Caco-2 (cell line): ENCODE results near the gene CLMN. TPM values are rescaled to one million over a fixed set of nuclear protein-coding genes. Genes with fewer than 3 reads are reported as not detected.

ENCODE experiments used
- BruUV-seq: library from RNA; stranded (reverse); fragments of 400-500 nt; replicated peaks from 2 replicates; lab custom pipeline; 2021; lab: Mats Ljungman, UMichigan
- CTCF ChIA-PET: fragments of 300-600 bp; sonication (Branson Sonifier 250); formaldehyde crosslinking; loops from one replicate; lab custom pipeline; 2022; ENCODE audit warnings: antibody characterized with exemption; lab: Charles Lee
- POLR2A ChIA-PET: fragments of 300-600 bp; sonication (Branson Sonifier 250); formaldehyde crosslinking; loops from one replicate; lab custom pipeline; 2022; ENCODE audit warnings: antibody characterized with exemption; lab: Charles Lee
- DNase-seq, 2 experiments: peaks; one replicate each; pipeline versions ENCODE4 v3.0.0 to v3.0.0-alpha.2; 2020 to 2022
- H3K27me3 ChIP-seq: replicated peaks from 2 replicates; pipeline ENCODE4 v1.6.0; 2011; ENCODE audit warnings: low read length; ENCODE audit not compliant: control insufficient read depth, insufficient read depth
- H3K36me3 ChIP-seq: 2 replicates; pipeline ENCODE4 v1.5.1; 2011; ENCODE audit warnings: low read length; ENCODE audit not compliant: control insufficient read depth, insufficient read depth
- H3K4me1 ChIP-seq: fragments of 250-450 bp; sonication (Bioruptor Pico); 2 replicates; pipeline ENCODE4 v1.5.1; 2020; ENCODE audit warnings: mild to moderate bottlenecking
- H3K4me3 ChIP-seq: 2 replicates; pipeline ENCODE4 v1.5.1; 2011; ENCODE audit warnings: low read depth, mild to moderate bottlenecking, control low read depth, low read length
- H3K9me3 ChIP-seq: fragments of 250-450 bp; sonication (Bioruptor Pico); 2 replicates; pipeline ENCODE4 v1.5.1; 2020; ENCODE audit warnings: mild to moderate bottlenecking, moderate library complexity
- H3K27ac Mint-ChIP-seq: one replicate; pipeline ENCODE4 v1.8.0; 2022; ENCODE audit warnings: mixed read lengths; ENCODE audit not compliant: unreplicated experiment
- H3K27me3 Mint-ChIP-seq: one replicate; pipeline ENCODE4 v1.8.0; 2022; ENCODE audit warnings: mixed read lengths; ENCODE audit not compliant: insufficient read depth, unreplicated experiment
- H3K36me3 Mint-ChIP-seq: one replicate; pipeline ENCODE4 v1.8.0; 2022; ENCODE audit warnings: mild to moderate bottlenecking, mixed read lengths; ENCODE audit not compliant: insufficient read depth, unreplicated experiment
- H3K4me1 Mint-ChIP-seq: one replicate; pipeline ENCODE4 v1.8.0; 2022; ENCODE audit warnings: low read depth, mixed read lengths; ENCODE audit not compliant: unreplicated experiment
- H3K4me3 Mint-ChIP-seq: one replicate; pipeline ENCODE4 v1.8.0; 2022; ENCODE audit warnings: mild to moderate bottlenecking, moderate library complexity, mixed read lengths; ENCODE audit not compliant: unreplicated experiment
- H3K9me3 Mint-ChIP-seq: one replicate; pipeline ENCODE4 v1.8.0; 2022; ENCODE audit warnings: mixed read lengths; ENCODE audit not compliant: unreplicated experiment
- CTCF ChIP-seq, 2 experiments: fragments of 200-600 bp in 1 of 2; IDR thresholded peaks; 1 replicate in 1 of 2; 2 replicates in 1 of 2; pipeline versions ENCODE4 v1.5.1 to v1.8.0; 2011 to 2022; ENCODE audit warnings: antibody characterized with exemption in 1 of 2, control low read depth in 1 of 2, inconsistent platforms in 1 of 2, low read depth in 1 of 2, low read length in 1 of 2, mild to moderate bottlenecking in 1 of 2, moderate library complexity in 1 of 2; ENCODE audit not compliant: insufficient read depth in 1 of 2, severe bottlenecking in 1 of 2, unreplicated experiment in 1 of 2
- intact Hi-C: fragments of 100-400 bp; cut with micrococcal nuclease; formaldehyde crosslinking; loops from one replicate; pipeline ENCODE4 v1.10.0; 2022; ENCODE audit not compliant: unreplicated experiment
- total RNA-seq: library from RNA; stranded (reverse); gene quantifications from 2 replicates; pipeline ENCODE4 v1.2.3, GENCODE V29; 2022

The CLMN gene
- total RNA-seq, 1 experiment from 2014 or later = 6.7 TPM

DNA sequence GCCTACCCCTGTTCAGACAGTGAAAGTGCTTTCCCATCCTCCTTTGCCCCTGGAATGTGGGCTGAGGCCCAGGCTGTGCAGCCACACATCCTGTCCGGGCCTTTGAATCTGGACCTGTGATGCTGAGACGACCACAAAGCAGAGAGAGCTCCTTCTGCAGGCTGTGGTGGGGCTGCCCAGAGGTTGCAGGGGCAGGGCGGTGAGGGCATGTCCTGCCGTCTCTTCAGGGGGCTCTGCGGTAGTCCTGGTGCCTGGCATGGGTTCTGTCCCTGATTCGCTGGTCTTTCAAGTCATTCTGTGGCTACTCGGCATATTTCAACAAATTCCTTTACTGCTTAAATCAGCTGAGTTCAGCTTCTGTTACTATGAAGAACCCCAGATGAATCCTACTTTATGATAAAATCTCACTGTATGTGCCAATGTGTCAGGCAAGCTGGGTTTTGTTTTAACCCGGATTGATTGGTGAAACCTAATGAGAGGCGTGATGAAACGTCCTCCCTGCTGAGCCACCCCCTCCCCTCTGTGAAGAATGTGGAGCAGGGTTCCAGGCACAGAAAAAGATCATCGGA lies 99.0 kb downstream of the CLMN start:
- Histone ChIP-seq H3K27me3 (no peaks in the 10 kb centered on the region), H3K4me1 (peaks cover 8% of the 10 kb centered on the region), H3K4me3 (no peak overlapping the region), H3K36me3 (no peaks in the 10 kb centered on the region), H3K9me3 (no peaks in the 10 kb centered on the region)
- Mint-ChIP-seq H3K27me3 (no peaks in the 10 kb centered on the region), H3K27ac (no peak overlapping the region), H3K4me1 (peaks cover 18% of the 10 kb centered on the region), H3K36me3 (no peaks in the 10 kb centered on the region), H3K9me3 (no peaks in the 10 kb centered on the region), H3K4me3 (no peak overlapping the region)
- TF ChIP-seq CTCF (IDR thresholded peaks at IDR 0.05; ENCODE audit: insufficient read depth in 1 of 2, low read depth in 1 of 2, low read length in 1 of 2, severe bottlenecking in 1 of 2, unreplicated experiment in 1 of 2) = no peak
- intact Hi-C loops = no loop called here
- BruUV-seq = no TSS peak
- ChIA-PET CTCF (no interaction called here), POLR2A (interaction anchor here (0.6 kb wide), 1 partner anchor 118 kb away, joined by 4 read pairs; no protein-coding TSS in a partner anchor)
- no peak for DNase-seq

DNA sequence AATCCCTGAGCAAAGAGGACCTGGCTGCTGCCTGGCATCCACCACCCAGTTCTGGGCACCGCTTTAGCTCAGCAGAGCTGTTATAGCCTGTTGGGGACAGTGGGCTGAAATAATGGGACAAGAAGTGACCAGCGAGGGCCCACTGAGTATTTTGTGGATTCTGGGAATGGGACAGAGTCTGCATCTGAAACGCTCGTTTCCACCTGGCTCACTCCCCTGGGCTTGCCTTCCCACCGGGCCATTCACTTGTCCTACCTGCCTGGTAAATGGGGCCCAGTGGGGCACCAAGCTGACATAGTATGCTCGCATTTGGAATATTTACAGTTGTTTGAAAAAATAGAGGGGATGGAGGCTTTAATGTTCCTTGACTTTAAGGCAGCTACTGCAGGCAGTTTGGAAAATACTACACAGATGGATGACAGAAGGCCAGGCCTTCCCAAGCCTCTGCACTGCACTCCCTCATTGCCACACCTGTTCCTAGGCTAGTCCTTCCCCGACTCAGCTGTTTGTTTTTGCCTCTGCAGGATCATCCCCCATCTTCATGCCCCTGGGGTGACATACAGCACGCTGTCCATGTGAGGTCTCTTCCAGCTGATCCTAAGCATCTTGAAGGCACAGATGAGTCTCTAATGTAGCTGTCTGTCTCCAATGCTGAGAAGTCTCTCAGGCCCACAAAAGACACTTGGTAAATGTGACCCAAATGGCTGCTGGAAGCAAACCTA lies 101.1 kb downstream of the CLMN start:
- no peak overlapping the region for H3K27ac Mint-ChIP-seq
- Histone ChIP-seq H3K4me1 (peaks cover 8% of the 10 kb centered on the region), H3K9me3 (no peaks in the 10 kb centered on the region), H3K36me3 (no peaks in the 10 kb centered on the region), H3K27me3 (no peaks in the 10 kb centered on the region), H3K4me3 (no peak overlapping the region)
- peaks cover 18% of the 10 kb centered on the region for H3K4me1 Mint-ChIP-seq
- ChIA-PET POLR2A (no interaction called here), CTCF (no interaction called here)
- no peaks in the 10 kb centered on the region for H3K27me3 Mint-ChIP-seq
- H3K9me3 Mint-ChIP-seq = no peaks in the 10 kb centered on the region
- H3K36me3 Mint-ChIP-seq = no peaks in the 10 kb centered on the region
- DNase-seq = no peak
- BruUV-seq = no TSS peak
- intact Hi-C loops = no loop called here
- H3K4me3 Mint-ChIP-seq = no peak overlapping the region
- TF ChIP-seq CTCF (IDR thresholded peaks at IDR 0.05; ENCODE audit: insufficient read depth in 1 of 2, low read depth in 1 of 2, low read length in 1 of 2, severe bottlenecking in 1 of 2, unreplicated experiment in 1 of 2) = no peak

DNA sequence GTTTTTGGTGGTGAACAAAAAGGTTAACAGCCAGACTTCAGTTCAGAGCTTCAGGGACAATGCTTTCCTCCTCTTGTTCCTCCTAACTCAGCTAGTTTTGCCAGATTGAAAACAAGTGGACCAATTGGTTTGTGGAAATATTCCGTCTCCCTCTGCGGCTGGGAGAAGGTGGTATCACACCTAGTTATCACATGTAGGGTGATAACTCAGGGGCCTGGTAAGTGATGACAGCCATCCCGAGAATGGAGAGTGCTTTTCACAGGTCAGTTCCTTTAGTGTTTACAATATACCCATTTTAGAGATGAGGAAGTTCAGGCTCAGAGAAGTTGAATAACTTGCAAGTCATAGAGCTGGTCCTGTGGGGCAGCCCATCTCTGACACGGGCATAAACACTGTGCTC lies 101.7 kb downstream of the CLMN start:
- H3K27me3 Mint-ChIP-seq = no peaks in the 10 kb centered on the region

More for the DNA sequence above, 101.7 kb downstream of the CLMN start:
- Mint-ChIP-seq H3K27ac (no peak overlapping the region), H3K36me3 (no peaks in the 10 kb centered on the region), H3K4me3 (no peak overlapping the region), H3K9me3 (no peaks in the 10 kb centered on the region), H3K4me1 (peaks cover 18% of the 10 kb centered on the region)
- no peak for DNase-seq
- intact Hi-C loops = no loop called here
- Histone ChIP-seq H3K4me1 (peaks cover 11% of the 10 kb centered on the region), H3K4me3 (no peak overlapping the region), H3K9me3 (peaks cover 2% of the 10 kb centered on the region; the same call in 1 of the 2 replicates), H3K27me3 (no peaks in the 10 kb centered on the region), H3K36me3 (no peaks in the 10 kb centered on the region)
- no peak for TF ChIP-seq CTCF (IDR thresholded peaks at IDR 0.05; ENCODE audit: insufficient read depth in 1 of 2, low read depth in 1 of 2, low read length in 1 of 2, severe bottlenecking in 1 of 2, unreplicated experiment in 1 of 2)
- POLR2A ChIA-PET = no interaction called here
- BruUV-seq = no TSS peak
- CTCF ChIA-PET = no interaction called here
